Hindlimb muscle (tissue), 1 donor: ENCODE data around the gene ATP1A2. TPM values are rescaled to one million over a fixed set of nuclear protein-coding genes. Genes with fewer than 3 reads are reported as not detected.

Source experiments
- DNase-seq: peaks from one replicate; pipeline ENCODE4 v3.0.0-alpha.2; 2013
- polyA plus RNA-seq: library from polyadenylated mRNA; unstranded; fragments of 120-200 nt; gene quantifications from one replicate; pipeline ENCODE4 v1.2.1, GENCODE V29; 2013; ENCODE audit not compliant: insufficient read length

ATP1A2 gene
- polyA plus RNA-seq, 1 donor = 87.0 TPM

GRCh38 chr1:160085686-160086455, 29.7 kb upstream of the ATP1A2 start:
- peak; percentile 77 for DNase-seq

DNA sequence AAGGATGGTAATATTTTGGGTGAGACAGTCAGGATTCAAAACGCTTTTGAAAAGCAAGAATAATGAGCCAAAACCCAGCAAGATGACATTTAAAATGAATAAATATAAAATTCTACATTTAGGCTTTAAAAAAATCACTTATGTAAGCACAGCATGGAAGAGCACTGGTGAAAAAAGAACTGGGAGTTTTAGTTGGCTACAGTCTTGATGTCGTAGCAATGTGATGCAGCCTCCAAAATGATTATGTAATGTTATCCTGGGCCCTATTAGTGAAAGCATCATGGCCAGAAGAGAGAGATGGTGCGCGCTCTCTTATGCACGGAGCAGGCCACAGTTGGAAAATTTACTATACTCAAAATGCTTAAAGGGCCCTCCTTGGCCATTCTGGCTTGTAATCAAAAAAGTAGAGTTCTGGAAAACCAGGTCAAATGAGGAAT, 29.1 kb upstream of the ATP1A2 start:
- DNase-seq = peak; percentile 69

GRCh38 chr1:160087118-160087662, 28.4 kb upstream of the ATP1A2 start:
- DNase-seq = no peak

- no peak for DNase-seq
Measured at GRCh38 chr1:160089883-160090282, 25.7 kb upstream of the ATP1A2 start.

DNA sequence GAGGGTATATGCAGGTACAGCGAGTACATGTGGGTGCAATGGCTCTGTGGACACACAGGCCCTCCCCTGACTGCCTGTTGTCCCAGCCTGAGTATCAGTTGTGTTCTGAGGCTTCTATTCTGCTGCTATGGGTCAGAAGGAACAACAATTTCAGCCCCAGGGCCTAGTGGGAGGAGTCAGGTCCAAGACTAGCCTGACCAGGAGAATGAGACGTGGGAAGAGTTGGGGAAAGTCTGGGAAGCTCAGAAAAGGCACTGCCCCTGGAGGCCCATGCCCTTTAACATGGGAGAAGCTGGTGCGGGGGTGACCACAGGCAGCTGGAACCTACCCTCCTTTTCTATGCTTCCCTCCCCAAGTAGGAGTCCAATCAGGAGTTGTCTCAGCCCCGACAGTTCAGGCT, 24.8 kb upstream of the ATP1A2 start:
- DNase-seq = no peak

DNA sequence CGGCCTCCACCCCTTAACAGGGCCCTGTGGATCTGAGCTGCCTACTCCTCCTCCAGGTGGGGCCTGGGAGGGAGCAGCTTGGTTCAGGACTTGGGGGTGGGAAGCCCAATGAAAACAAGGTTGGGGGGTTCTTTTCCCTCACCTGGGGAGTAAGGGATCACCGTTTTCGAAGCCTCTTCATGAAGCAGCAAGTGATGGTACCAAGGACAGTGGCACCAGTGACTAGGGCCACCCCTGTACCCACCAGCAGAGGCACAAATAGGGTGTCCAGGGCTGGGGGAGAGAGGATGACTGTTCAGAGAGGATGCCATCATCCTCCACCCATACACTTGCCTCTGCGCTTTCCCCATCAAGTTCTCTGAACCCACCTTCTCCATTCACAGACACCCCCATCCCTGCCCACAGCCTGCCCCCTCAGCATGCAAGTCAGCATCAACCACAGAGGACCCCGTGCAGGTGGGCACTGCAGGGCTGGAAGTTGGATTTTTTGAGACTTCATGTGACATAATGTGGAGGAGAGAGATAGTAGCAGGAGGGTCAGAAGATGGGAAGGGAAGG, 23.8 kb upstream of the ATP1A2 start:
- no peak for DNase-seq

- DNase-seq = no peak
Measured at GRCh38 chr1:160092366-160093068, 23.0 kb upstream of the ATP1A2 start.

DNA sequence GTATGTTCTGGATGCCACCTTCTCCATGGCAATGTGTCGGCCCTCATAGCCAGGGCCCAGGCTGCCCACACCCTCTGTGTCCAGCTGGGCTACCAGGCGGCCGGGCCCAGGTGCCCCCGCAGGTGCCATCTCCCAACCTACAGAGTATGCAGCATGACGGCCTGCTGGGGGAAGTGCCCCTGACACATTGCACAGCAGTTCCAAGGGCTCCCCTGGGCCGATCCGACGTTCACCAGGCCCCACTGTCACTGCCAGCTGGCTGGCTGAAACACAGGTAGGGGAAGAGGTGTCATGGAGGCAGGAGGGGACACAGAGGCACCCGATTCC, 22.5 kb upstream of the ATP1A2 start:
- no peak for DNase-seq

GRCh38 chr1:160093624-160094290, 21.8 kb upstream of the ATP1A2 start:
- no peak for DNase-seq

- DNase-seq = no peak
Measured at GRCh38 chr1:160094291-160094625, 21.3 kb upstream of the ATP1A2 start.

GRCh38 chr1:160094806-160095205, 20.8 kb upstream of the ATP1A2 start:
- no peak for DNase-seq

GRCh38 chr1:160095382-160096105, 20.0 kb upstream of the ATP1A2 start:
- DNase-seq = no peak

- no peak for DNase-seq
Measured at GRCh38 chr1:160096274-160097116, 19.1 kb upstream of the ATP1A2 start.

DNA sequence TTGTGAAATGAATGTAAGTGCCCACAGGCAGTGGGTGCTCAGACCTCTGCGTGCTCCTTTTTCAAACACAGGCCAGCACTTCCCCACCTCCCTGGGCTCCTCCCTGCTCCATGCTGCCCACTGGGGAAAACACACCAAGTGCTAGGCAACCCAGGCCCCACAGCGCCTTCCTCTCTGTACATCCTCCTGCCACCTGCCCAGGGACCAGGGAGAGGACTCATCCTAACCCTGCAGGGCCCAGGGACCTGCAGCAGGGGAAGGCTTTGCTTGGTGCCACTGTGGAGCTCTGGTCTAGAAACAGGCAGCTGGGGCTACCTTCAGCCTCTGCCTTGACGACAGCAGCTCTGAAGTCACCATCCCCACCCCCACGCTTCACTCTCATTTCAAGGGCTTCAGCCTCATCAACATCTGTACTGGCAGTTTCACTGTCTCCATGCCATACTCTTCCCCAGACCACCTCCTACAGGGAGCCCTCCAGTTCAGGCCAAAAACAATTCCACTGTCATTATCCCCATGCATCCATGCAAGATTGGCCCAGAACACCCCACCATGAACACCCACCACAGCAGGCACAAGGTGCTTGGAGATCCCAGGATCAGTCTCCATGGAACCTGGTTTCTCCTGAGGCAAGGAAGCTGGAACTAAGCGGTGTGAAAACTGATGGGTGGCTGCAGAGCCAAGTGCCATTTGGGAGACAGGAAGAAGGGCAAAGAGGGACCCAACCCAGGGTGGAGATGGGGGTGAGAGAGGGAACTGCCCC, 18.2 kb upstream of the ATP1A2 start:
- no peak for DNase-seq

GRCh38 chr1:160097911-160098851, 17.4 kb upstream of the ATP1A2 start, which contains the start of gene IGSF8:
Gene IGSF8 (minus strand): TSS chr1:160098619. CDS start chr1:160098472, 147 bp downstream.
- DNase-seq = peak; percentile 86

DNA sequence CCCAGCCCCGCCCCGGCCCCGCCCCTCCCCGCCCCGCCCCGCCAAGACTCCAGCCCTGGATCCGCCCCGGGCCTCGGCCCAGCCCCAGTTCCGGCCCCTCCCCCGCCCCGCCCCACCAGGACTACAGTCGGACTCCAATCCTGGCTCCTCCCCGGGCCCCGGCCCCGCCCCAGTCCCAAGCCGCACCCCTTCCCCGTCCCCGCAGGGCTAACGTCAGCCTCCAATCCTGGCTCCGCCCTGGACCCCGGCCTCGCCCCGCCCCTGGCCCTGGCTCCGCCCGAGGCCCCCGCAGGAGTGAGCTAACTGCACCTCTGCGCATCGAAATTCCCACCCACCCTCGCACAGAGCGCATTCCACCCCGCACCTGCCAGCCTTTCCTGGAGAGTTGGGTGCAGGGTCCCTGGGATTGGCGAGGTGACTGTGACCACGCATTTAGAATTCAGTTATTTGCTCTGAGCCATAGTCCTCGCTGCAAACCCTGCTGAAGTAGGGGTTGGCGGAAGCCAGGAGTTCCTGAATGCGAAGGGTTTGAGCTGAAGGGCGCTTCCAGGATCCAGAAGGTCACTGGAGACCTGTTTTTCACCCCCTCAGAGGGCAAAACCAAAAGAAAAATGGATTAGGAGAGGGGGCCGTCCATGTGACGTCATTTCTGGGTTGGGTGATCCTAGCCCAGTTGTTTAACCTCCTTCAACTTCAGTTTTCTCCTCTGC, 16.6 kb upstream of the ATP1A2 start:
- peak; percentile 94 for DNase-seq

- no peak for DNase-seq
Measured at GRCh38 chr1:160099716-160100375, 15.7 kb upstream of the ATP1A2 start.
